Liver (tissue), 9 donors: Measurements from ENCODE around the gene PDE3B. TPM values are rescaled to one million over a fixed set of nuclear protein-coding genes. Genes with fewer than 3 reads are reported as not detected.

Experiments used
- DNase-seq: peaks from one replicate; pipeline ENCODE4 v3.0.0-alpha.2; 2017; ENCODE audit warnings: low spot score
- H3K27ac ChIP-seq, 2 donors: one replicate each; pipeline ENCODE4 v1.7.0; 2013; ENCODE audit warnings: inconsistent platforms in 2 of 2, low read length in 2 of 2, control low read depth in 1 of 2, low read depth in 1 of 2, mild to moderate bottlenecking in 1 of 2
- H3K27me3 ChIP-seq, 4 donors: one replicate each; pipeline versions ENCODE4 v1.6.1 to v1.7.0; 2013; ENCODE audit warnings: low read length in 3 of 4, inconsistent platforms in 1 of 4, mild to moderate bottlenecking in 1 of 4, moderate library complexity in 1 of 4; ENCODE audit not compliant: control insufficient read depth in 4 of 4, insufficient read depth in 4 of 4
- H3K36me3 ChIP-seq, 4 donors: one replicate each; pipeline versions ENCODE4 v1.6.1 to v1.7.0; 2013; ENCODE audit warnings: low read length in 3 of 4, mild to moderate bottlenecking in 3 of 4, low read depth in 1 of 4, moderate library complexity in 1 of 4; ENCODE audit not compliant: control insufficient read depth in 4 of 4, insufficient read depth in 3 of 4
- H3K4me1 ChIP-seq, 4 donors: one replicate each; pipeline versions ENCODE4 v1.6.1 to v1.7.0; 2013; ENCODE audit warnings: low read length in 3 of 4, mild to moderate bottlenecking in 3 of 4, moderate library complexity in 1 of 4; ENCODE audit not compliant: control insufficient read depth in 4 of 4, insufficient read depth in 4 of 4
- H3K4me3 ChIP-seq, 3 donors: one replicate each; pipeline versions ENCODE4 v1.6.1 to v1.7.0; 2013; ENCODE audit warnings: low read length in 3 of 3, control low read depth in 1 of 3, low read depth in 1 of 3, mild to moderate bottlenecking in 1 of 3
- H3K9ac ChIP-seq, 2 donors: one replicate each; pipeline ENCODE4 v1.7.0; 2013; ENCODE audit warnings: low read length in 2 of 2, mild to moderate bottlenecking in 2 of 2, moderate library complexity in 2 of 2, control low read depth in 1 of 2, low read depth in 1 of 2
- H3K9me3 ChIP-seq, 4 donors: one replicate each; pipeline versions ENCODE4 v1.6.1 to v1.7.0; 2013; ENCODE audit warnings: low read length in 3 of 4; ENCODE audit not compliant: control insufficient read depth in 4 of 4
- FOXA2 ChIP-seq: IDR thresholded peaks from 2 replicates; pipeline ENCODE4 v1.6.1; 2016; ENCODE audit warnings: antibody characterized with exemption
- JUND ChIP-seq, 2 donors: IDR thresholded peaks; 2 replicates each; pipeline ENCODE4 v1.6.1; 2016; ENCODE audit warnings: antibody characterized with exemption in 2 of 2
- SP1 ChIP-seq: IDR thresholded peaks from 2 replicates; pipeline ENCODE4 v1.6.1; 2018; ENCODE audit warnings: antibody characterized with exemption, mild to moderate bottlenecking
- TAF1 ChIP-seq: conservative IDR thresholded peaks from 2 replicates; pipeline ENCODE4 v1.6.1; 2016; ENCODE audit warnings: antibody characterized with exemption, mild to moderate bottlenecking
- WGBS: extraction: QIAGEN DNeasy Blood & Tissue Kit; methylation state at CpG from one replicate; pipeline ENCODE4 v1.1.7; 2013; 5-methylcytosine and 5-hydroxymethylcytosine counted together
- polyA plus RNA-seq, 2 donors: library from polyadenylated mRNA; stranded (reverse) in 1 of 2; unstranded in 1 of 2; fragments of 200-250 nt in 1 of 2; fragments of >200 nt in 1 of 2; fragmentation: Nextera tagmentation in 1 of 2; extraction: Ambion mirVana in 1 of 2; gene quantifications; one replicate each; pipeline versions ENCODE4 v1.2.1 to v1.2.3, GENCODE V29; 2013 to 2015
- total RNA-seq, 2 donors: library from RNA; depleted of rRNA; stranded (reverse); fragments of >200 nt; gene quantifications; one replicate each; pipeline ENCODE4 v1.2.3, GENCODE V29; 2014
- TF ChIP-seq, protein P1 (sequence below): IDR thresholded peaks from 2 replicates; pipeline ENCODE4 v1.6.1; 2016; ENCODE audit warnings: antibody characterized with exemption
- TF ChIP-seq, protein P2 (sequence below): IDR thresholded peaks from 2 replicates; pipeline ENCODE4 v1.6.1; 2016; ENCODE audit warnings: antibody characterized with exemption
- TF ChIP-seq, protein P3 (sequence below): IDR thresholded peaks from 2 replicates; pipeline ENCODE4 v1.6.1; 2016; ENCODE audit warnings: antibody characterized with exemption, mild to moderate bottlenecking
- donor health status: healthy.
- donor health status: healthy.
- donor health status: healthy.
- donor health status: healthy.
- donor health status: healthy.

PDE3B gene
- total and polyA plus RNA-seq, 4 donors = 11.3 to 43.1 (median 21.7) TPM

- WGBS = 92% methylated on average over 3 of the region's 3 CpGs
- no peaks in the 10 kb centered on the region for H3K36me3 ChIP-seq
- H3K4me1 ChIP-seq = peaks cover 0 to 6% (median 2%) of the 10 kb centered on the region in 4 donors
- no peak overlapping the region for H3K27ac ChIP-seq
- no peaks in the 10 kb centered on the region for H3K9me3 ChIP-seq
- TF ChIP-seq, protein P1, sequence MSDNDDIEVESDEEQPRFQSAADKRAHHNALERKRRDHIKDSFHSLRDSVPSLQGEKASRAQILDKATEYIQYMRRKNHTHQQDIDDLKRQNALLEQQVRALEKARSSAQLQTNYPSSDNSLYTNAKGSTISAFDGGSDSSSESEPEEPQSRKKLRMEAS = no peak
- TF ChIP-seq, protein P2, sequence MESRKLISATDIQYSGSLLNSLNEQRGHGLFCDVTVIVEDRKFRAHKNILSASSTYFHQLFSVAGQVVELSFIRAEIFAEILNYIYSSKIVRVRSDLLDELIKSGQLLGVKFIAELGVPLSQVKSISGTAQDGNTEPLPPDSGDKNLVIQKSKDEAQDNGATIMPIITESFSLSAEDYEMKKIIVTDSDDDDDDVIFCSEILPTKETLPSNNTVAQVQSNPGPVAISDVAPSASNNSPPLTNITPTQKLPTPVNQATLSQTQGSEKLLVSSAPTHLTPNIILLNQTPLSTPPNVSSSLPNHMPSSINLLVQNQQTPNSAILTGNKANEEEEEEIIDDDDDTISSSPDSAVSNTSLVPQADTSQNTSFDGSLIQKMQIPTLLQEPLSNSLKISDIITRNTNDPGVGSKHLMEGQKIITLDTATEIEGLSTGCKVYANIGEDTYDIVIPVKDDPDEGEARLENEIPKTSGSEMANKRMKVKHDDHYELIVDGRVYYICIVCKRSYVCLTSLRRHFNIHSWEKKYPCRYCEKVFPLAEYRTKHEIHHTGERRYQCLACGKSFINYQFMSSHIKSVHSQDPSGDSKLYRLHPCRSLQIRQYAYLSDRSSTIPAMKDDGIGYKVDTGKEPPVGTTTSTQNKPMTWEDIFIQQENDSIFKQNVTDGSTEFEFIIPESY = no peak
- TF ChIP-seq SP1 = no peak
- no peak for DNase-seq
- H3K4me3 ChIP-seq = no peak overlapping the region
- H3K27me3 ChIP-seq = no peaks in the 10 kb centered on the region
- H3K9ac ChIP-seq = no peak overlapping the region
These were observed 9.5 kb downstream of the PDE3B start for GRCh38 chr11:14653090-14653489.

DNA sequence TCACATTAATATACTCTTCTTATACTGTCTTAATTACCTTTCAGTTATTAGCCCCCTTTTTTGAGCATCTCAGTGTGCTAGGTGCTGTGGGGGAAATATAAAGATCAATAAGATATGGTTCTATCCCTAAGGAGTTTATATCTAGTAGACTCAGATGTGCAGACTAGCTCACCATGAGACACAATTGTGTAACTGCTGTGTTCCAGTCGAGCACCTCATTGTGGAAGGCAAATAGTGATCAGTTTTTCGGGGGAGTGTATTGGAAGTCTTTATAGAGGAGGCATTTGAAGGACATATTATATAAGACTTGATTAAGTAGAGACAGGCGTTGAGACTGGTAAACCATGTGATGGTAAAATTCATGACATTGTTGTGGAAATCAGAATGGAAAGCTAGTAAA is 11.8 kb downstream of the PDE3B start:
- 88% methylated on average over 3 of the region's 3 CpGs for WGBS
- H3K9me3 ChIP-seq = no peaks in the 10 kb centered on the region
- DNase-seq = no peak
- TF ChIP-seq, protein P3, sequence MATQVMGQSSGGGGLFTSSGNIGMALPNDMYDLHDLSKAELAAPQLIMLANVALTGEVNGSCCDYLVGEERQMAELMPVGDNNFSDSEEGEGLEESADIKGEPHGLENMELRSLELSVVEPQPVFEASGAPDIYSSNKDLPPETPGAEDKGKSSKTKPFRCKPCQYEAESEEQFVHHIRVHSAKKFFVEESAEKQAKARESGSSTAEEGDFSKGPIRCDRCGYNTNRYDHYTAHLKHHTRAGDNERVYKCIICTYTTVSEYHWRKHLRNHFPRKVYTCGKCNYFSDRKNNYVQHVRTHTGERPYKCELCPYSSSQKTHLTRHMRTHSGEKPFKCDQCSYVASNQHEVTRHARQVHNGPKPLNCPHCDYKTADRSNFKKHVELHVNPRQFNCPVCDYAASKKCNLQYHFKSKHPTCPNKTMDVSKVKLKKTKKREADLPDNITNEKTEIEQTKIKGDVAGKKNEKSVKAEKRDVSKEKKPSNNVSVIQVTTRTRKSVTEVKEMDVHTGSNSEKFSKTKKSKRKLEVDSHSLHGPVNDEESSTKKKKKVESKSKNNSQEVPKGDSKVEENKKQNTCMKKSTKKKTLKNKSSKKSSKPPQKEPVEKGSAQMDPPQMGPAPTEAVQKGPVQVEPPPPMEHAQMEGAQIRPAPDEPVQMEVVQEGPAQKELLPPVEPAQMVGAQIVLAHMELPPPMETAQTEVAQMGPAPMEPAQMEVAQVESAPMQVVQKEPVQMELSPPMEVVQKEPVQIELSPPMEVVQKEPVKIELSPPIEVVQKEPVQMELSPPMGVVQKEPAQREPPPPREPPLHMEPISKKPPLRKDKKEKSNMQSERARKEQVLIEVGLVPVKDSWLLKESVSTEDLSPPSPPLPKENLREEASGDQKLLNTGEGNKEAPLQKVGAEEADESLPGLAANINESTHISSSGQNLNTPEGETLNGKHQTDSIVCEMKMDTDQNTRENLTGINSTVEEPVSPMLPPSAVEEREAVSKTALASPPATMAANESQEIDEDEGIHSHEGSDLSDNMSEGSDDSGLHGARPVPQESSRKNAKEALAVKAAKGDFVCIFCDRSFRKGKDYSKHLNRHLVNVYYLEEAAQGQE = no peak
- TF ChIP-seq, protein P1 = no peak
- TF ChIP-seq SP1 = no peak
- TF ChIP-seq, protein P2 = no peak
- H3K27ac ChIP-seq = no peak overlapping the region
- no peaks in the 10 kb centered on the region for H3K27me3 ChIP-seq
- H3K9ac ChIP-seq = no peak overlapping the region
- no peaks in the 10 kb centered on the region for H3K36me3 ChIP-seq
- H3K4me1 ChIP-seq = peaks cover 0 to 4% (median 0%) of the 10 kb centered on the region in 4 donors
- H3K4me3 ChIP-seq = no peak overlapping the region

DNA sequence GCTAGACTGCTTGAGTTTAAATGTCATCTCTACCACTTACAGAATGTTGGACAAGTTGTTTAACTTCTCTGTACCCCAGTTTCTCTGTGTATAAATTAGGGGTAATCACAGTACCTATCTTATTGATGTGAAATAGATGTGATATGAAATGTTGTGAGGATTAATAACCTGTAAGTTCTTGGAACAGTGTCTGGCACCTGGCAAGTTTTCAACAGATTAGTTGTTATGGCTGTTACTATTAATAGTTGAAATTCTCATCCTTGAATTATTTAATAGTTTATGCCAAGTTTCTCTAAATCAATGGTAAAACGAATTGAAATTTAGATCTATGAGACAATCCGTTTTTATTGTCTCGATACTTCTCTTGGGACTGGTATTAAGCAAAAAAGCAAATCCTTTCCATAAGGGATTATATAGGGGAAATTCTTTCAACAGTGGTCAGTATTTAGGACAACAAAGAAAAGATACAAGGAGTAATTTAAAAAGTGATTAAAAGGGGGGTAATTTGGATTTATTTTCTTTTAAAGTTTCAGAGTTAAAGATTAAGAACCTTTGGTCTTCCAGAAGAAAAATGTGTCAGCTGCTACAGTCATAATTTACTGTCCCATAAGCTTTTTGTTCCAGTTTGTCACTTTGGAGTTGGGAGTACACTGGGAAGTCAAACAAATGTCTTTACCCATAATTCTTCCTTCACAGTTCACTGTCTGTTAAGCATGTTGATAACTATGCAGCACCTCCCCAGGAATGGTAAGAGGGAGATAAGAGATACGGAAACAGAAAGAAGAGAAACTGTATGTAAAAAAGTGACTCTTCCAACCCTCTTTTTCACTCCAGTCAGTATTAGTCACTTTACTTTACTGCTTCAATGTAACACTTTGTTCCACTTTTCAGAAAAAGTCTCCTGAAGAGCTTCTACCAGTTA is 13.2 kb downstream of the PDE3B start:
- 66% methylated on average over 4 of the region's 4 CpGs for WGBS
- H3K27ac ChIP-seq = no peak overlapping the region
- no peak for DNase-seq
- TF ChIP-seq JUND (IDR thresholded peaks at IDR 0.05) (no peak), TAF1 (no peak), FOXA2 (no peak)
- no peaks in the 10 kb centered on the region for H3K36me3 ChIP-seq
- no peaks in the 10 kb centered on the region for H3K9me3 ChIP-seq
- no peak overlapping the region for H3K9ac ChIP-seq
- H3K4me1 ChIP-seq = peaks cover 0 to 4% (median 0%) of the 10 kb centered on the region in 4 donors
- H3K27me3 ChIP-seq = no peaks in the 10 kb centered on the region
- no peak overlapping the region for H3K4me3 ChIP-seq
